GM18907 (cell line): ENCODE measurements around the gene KDSR.

ENCODE experiments used
- ATAC-seq: cut with Tn5 transposase; IDR thresholded peaks from one replicate; pipeline ENCODE4 v1.9.1; 2021; ENCODE audit warnings: mild to moderate bottlenecking, moderate library complexity; ENCODE audit not compliant: unreplicated experiment

KDSR gene

DNA sequence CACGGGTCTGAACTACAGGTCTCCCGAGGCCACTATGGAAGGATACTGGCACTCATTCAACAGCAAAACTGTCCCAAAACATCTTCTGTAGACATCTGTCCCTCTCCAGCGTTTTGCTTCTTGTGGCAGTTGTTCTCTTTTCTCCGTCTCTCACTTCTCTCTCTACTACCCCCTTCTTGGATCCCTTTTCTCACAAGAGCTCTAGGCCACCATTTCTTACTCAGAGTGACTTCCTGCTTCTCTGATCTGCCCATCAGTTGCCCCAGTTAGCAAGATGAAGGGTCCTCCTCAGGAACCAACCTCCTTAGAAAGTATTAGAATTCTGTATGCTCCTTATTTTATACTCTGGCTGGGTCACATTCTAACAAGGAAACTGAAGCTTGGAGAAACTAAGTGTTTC is 80.1 kb downstream of the KDSR start:
- ATAC-seq = no peak

DNA sequence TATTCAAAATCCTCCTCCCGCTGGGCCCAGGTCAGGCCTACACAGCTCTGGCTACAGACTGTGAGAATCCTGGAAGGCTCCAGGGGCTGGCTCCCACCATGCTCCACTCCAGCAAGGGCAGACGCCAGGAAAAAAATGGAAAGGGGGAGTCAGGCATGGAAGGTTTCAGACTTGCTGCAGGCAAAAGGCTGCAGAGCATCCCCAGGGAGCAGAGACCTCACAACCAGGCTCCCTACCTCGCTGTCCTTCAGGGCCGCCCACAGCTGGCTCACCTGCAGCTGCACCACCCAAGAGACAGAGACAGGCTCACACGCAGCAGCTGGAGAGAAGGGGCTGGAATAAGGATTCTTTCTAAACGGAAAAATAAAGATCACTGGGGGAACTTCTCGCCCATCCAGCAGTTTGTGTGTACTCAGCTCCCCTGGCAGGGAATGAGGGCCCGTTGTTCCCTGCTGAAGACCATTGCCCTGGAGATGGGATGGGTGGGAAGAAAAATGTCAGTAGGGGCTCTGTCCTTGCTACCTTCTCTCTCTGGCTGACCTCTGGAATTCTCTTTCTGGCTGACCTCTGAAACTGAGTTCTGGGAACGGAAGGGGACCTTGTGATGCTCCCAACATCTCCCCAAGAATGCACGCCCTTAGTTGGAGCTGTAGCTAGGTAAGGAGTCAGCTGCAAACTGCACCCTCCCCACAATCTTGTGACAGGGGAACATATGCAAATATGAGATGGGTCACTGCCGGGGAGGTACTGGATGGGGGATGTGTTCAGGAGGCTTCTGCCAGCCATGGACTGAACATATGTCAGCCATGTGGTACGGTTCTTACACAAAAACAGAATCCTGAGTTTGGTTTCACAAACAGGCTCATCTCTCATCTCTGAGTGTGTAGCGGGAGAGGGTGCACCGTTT is 81.9 kb downstream of the KDSR start:
- ATAC-seq = peak; percentile 95

DNA sequence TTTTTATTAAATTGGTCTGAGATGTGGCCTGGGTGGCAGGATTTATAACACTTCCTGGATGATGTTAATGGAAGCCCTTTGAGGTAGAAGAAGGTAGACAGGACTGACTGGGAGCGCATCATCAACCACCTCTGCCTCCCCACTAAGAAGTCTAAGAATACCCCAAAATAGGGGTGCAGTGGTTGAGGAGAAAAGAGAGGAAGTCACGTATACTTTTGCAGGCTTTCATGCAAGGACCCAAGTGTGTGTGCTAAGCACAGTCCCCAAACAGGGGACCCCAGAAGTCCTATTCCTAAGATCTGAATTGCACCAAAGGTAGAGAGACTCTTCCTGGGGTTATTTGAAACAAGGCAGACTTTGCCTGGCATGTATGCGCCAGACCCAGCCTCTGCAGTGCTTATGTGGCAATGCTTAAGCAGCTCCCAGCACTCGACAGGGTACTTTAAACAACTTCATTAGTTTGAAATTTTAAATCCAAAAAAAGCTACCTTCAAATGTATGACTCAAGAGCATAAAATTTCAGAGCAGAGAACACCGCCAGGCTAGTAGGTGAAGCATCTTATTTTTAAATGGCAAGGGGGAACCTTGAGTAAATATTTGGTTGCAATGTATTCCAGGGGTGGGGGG is 82.7 kb downstream of the KDSR start:
- no peak for ATAC-seq

DNA sequence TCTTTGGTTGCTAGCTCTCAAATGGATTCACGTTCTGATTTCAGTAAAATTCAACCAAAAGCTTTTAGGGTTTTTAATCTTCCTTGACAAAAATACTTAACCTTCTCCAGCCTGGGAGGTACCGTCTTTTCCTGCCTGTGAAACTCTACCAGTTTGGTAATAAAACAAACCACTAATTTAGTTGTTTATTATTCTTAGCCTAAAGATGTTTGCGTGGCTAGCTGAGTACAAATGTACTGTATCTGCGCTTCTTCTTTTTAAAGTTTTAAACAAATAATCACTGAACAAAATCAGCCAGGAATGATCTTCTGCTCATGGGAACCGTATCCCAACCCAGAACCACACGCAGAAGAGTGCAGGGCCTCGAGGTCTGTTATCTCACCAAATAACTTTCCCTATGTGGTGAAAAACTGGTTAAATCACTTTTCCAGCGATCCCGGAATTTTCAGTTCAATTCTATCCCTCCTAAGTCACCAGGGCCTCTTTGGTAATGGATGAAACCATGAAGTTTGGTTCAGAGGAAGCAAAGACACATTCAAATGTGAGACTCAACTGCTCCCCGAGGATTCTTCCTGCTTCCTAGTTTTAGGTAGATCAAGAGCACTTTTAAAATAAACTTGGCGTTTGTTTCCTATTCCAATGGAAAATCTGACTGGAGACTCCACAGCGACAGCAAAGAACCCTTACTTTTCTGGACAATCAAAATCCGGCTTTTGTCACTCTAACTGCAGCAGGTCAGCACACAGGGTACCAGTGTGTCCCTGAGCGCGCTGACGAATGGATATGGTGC is 83.5 kb downstream of the KDSR start:
- ATAC-seq = no peak

DNA sequence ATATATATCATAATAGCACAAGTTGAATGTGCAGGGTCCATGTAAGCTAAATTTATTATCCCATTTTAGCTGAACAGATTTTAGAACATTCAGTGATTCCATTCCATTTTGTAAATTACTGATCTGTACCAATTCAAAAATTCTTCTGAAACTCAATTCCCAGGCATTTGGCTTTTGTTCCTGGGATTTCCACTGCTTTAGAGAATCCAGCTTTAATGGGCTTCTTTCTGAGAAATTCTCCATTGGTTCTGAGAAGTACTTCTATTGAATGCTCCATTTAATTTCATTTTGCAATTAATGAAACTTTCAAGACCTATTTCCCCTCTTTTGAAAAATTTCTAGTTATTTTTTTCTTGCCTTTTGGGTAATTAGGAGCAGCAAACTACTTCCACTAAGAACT is 84.2 kb downstream of the KDSR start:
- ATAC-seq = no peak
